ENCODE measurements around the gene ABT1. TPM values are rescaled to one million over a fixed set of nuclear protein-coding genes. Genes with fewer than 3 reads are reported as not detected.
A peak's percentile ranks its signal among the peaks of the same experiment; 100 is the strongest.

ABT1 gene
- total and polyA plus RNA-seq, 2 donors (not counting 1 experiment from before 2014, with no cell fraction given), result 17.6 to 29.8 TPM

GRCh38 chr6:26571592-26572296, 25.0 kb upstream of the ABT1 start:
- peak overlapping the region; percentile 79 for H3K4me2 ChIP-seq (replicated peaks; ENCODE audit: low read depth, low read length, poor library complexity, severe bottlenecking)
- peak; percentile 84 for DNase-seq
- H3K4me3 ChIP-seq (ENCODE audit: control extremely low read depth in 1 of 5, extremely low read depth in 1 of 5, insufficient read depth in 1 of 5, low read depth in 2 of 5, low read length in 4 of 5), result peak overlapping the region; percentile 39 to 80 (median 60)
- Mint-ChIP-seq H3K4me3 (peak overlapping the region; percentile 89), H3K4me1 (peaks cover 33% of the 10 kb centered on the region), H3K27ac (peak overlapping the region; percentile 78), H3K9me3 (ENCODE audit: insufficient read depth) (no peaks in the 10 kb centered on the region), H3K27me3 (peaks cover 7% of the 10 kb centered on the region)
- H3K4me1 ChIP-seq (ENCODE audit: control insufficient read depth in 2 of 2, insufficient read depth in 2 of 2, low read length in 2 of 2), result peaks cover 17 to 20% of the 10 kb centered on the region in 2 donors
- peak overlapping the region; percentile 68 for H2AFZ ChIP-seq (ENCODE audit: insufficient read depth, low read depth, low read length, poor library complexity, severe bottlenecking)
- no peak for TF ChIP-seq CTCF (IDR thresholded peaks at IDR 0.05)
- TF ChIP-seq EZH2 (IDR thresholded peaks at IDR 0.05; ENCODE audit: borderline replicate concordance, insufficient read depth, low read depth, low read length, poor library complexity, severe bottlenecking), result no peak
- ChIA-PET CTCF (interaction anchor here (0.7 to 9.5 kb wide), 21 partner anchors 9 to 567 kb away, joined by 3 to 132 read pairs (median 5); partner anchors contain the start of gene HMGN4), POLR2A (interaction anchor here (0.6 to 0.7 kb wide), 5 partner anchors 13 to 1810 kb away, joined by 3 to 8 read pairs (median 5); no protein-coding TSS in a partner anchor)
- WGBS (ENCODE audit: insufficient coverage), result 17% methylated on average over 10 of the region's 24 CpGs
- peak overlapping the region in 1 of 2 donors; percentile 44 for H3K27ac ChIP-seq (ENCODE audit: low read length in 2 of 2)
- H3K9ac ChIP-seq (ENCODE audit: low read length), result peak overlapping the region; percentile 66
- peak; percentile 15 for ATAC-seq (ENCODE audit: low read depth)
- no peaks in the 10 kb centered on the region for H3K79me2 ChIP-seq (ENCODE audit: control insufficient read depth, insufficient read depth, low read length)
- no peaks in the 10 kb centered on the region for H3K36me3 ChIP-seq (replicated peaks in 1 of 2; ENCODE audit: control extremely low read depth in 1 of 2, control insufficient read depth in 1 of 2, extremely low read depth in 1 of 2, insufficient read depth in 2 of 2, low read length in 1 of 2)
- H4K20me1 ChIP-seq (ENCODE audit: control insufficient read depth, insufficient read depth, low read length, poor library complexity, severe bottlenecking), result no peaks in the 10 kb centered on the region
- intact Hi-C loops (cut with micrococcal nuclease), result loop anchor here (1.0 kb wide), 3 partner anchors 17 to 34 kb away; partner anchors contain the start of gene ABT1
- peaks cover 0 to 7% (median 0%) of the 10 kb centered on the region in 4 experiments for H3K27me3 ChIP-seq (replicated peaks in 1 of 4; ENCODE audit: control extremely low read depth in 1 of 4, control insufficient read depth in 3 of 4, insufficient read depth in 4 of 4, low read length in 3 of 4)
- H3K9me3 ChIP-seq (ENCODE audit: control extremely low read depth in 1 of 3, control insufficient read depth in 2 of 3, insufficient read depth in 1 of 3, low read length in 2 of 3), result no peaks in the 10 kb centered on the region

GRCh38 chr6:26575494-26575939, 21.2 kb upstream of the ABT1 start:
- no peaks in the 10 kb centered on the region for H3K79me2 ChIP-seq (ENCODE audit: control insufficient read depth, insufficient read depth, low read length)
- peaks cover 28% of the 10 kb centered on the region for H3K4me1 Mint-ChIP-seq
- no peak overlapping the region for H2AFZ ChIP-seq (ENCODE audit: insufficient read depth, low read depth, low read length, poor library complexity, severe bottlenecking)
- no peak for ATAC-seq (ENCODE audit: low read depth)
- H3K4me3 ChIP-seq (ENCODE audit: control extremely low read depth in 1 of 5, extremely low read depth in 1 of 5, insufficient read depth in 1 of 5, low read depth in 2 of 5, low read length in 4 of 5), result no peak overlapping the region
- POLR2A ChIA-PET, result no interaction called here
- DNase-seq, result no peak
- TF ChIP-seq EZH2 (IDR thresholded peaks at IDR 0.05; ENCODE audit: borderline replicate concordance, insufficient read depth, low read depth, low read length, poor library complexity, severe bottlenecking), result no peak
- no peak for TF ChIP-seq CTCF (IDR thresholded peaks at IDR 0.05)
- H3K9me3 Mint-ChIP-seq (ENCODE audit: insufficient read depth), result peaks cover 2% of the 10 kb centered on the region
- H3K4me1 ChIP-seq (ENCODE audit: control insufficient read depth in 2 of 2, insufficient read depth in 2 of 2, low read length in 2 of 2), result peaks cover 23 to 24% of the 10 kb centered on the region in 2 donors
- WGBS (ENCODE audit: insufficient coverage), result 100% methylated on average over 6 of the region's 10 CpGs
- no peak overlapping the region for H3K27ac Mint-ChIP-seq
- H3K4me2 ChIP-seq (replicated peaks; ENCODE audit: low read depth, low read length, poor library complexity, severe bottlenecking), result no peak overlapping the region
- H3K27me3 Mint-ChIP-seq, result peaks cover 3% of the 10 kb centered on the region
- H4K20me1 ChIP-seq (ENCODE audit: control insufficient read depth, insufficient read depth, low read length, poor library complexity, severe bottlenecking), result no peaks in the 10 kb centered on the region
- CTCF ChIA-PET, result interaction anchor here (0.6 to 9.5 kb wide), 2 partner anchors 17 to 240 kb away, joined by 3 to 132 read pairs; no protein-coding TSS in a partner anchor
- intact Hi-C loops (cut with micrococcal nuclease), result no loop called here
- no peak overlapping the region for H3K27ac ChIP-seq (ENCODE audit: low read length in 2 of 2)
- peaks cover 5 to 18% (median 14%) of the 10 kb centered on the region in 3 donors for H3K9me3 ChIP-seq (ENCODE audit: control extremely low read depth in 1 of 3, control insufficient read depth in 2 of 3, insufficient read depth in 1 of 3, low read length in 2 of 3)
- H3K9ac ChIP-seq (ENCODE audit: low read length), result no peak overlapping the region
- no peaks in the 10 kb centered on the region for H3K36me3 ChIP-seq (replicated peaks in 1 of 2; ENCODE audit: control extremely low read depth in 1 of 2, control insufficient read depth in 1 of 2, extremely low read depth in 1 of 2, insufficient read depth in 2 of 2, low read length in 1 of 2)
- no peak overlapping the region for H3K4me3 Mint-ChIP-seq
- peaks cover 0 to 11% (median 5%) of the 10 kb centered on the region in 4 experiments for H3K27me3 ChIP-seq (replicated peaks in 1 of 4; ENCODE audit: control extremely low read depth in 1 of 4, control insufficient read depth in 3 of 4, insufficient read depth in 4 of 4, low read length in 3 of 4)

Measured in B cell (primary cell).